GM12801 (cell line): ENCODE measurements around the gene NBL1.

Experiments used
- CTCF ChIP-seq: IDR thresholded peaks from one replicate; pipeline ENCODE4 v1.5.1; 2011; ENCODE audit warnings: control low read depth; ENCODE audit not compliant: insufficient read length; ENCODE audit errors: extremely low read depth

Gene NBL1

GRCh38 chr1:19654886-19655717 lies 11.0 kb downstream of the NBL1 start:
- no peak for TF ChIP-seq CTCF

- no peak for TF ChIP-seq CTCF
Observed at GRCh38 chr1:19655718-19656080, 11.6 kb downstream of the NBL1 start.

GRCh38 chr1:19656134-19656779 lies 12.1 kb downstream of the NBL1 start:
- TF ChIP-seq CTCF: no peak

- no peak for TF ChIP-seq CTCF
Observed at GRCh38 chr1:19656780-19657466, 12.8 kb downstream of the NBL1 start.

- no peak for TF ChIP-seq CTCF
Observed at GRCh38 chr1:19657511-19657910, 13.4 kb downstream of the NBL1 start.

GRCh38 chr1:19658186-19658585 lies 14.1 kb downstream of the NBL1 start:
- no peak for TF ChIP-seq CTCF

GRCh38 chr1:19661721-19662228 lies 17.7 kb downstream of the NBL1 start:
- TF ChIP-seq CTCF: no peak
